ENCODE results near the gene URB2. TPM values are rescaled to one million over a fixed set of nuclear protein-coding genes. Genes with fewer than 3 reads are reported as not detected.

URB2 gene
- total RNA-seq, 1 donor from 2014 or later = 10.3 TPM

DNA sequence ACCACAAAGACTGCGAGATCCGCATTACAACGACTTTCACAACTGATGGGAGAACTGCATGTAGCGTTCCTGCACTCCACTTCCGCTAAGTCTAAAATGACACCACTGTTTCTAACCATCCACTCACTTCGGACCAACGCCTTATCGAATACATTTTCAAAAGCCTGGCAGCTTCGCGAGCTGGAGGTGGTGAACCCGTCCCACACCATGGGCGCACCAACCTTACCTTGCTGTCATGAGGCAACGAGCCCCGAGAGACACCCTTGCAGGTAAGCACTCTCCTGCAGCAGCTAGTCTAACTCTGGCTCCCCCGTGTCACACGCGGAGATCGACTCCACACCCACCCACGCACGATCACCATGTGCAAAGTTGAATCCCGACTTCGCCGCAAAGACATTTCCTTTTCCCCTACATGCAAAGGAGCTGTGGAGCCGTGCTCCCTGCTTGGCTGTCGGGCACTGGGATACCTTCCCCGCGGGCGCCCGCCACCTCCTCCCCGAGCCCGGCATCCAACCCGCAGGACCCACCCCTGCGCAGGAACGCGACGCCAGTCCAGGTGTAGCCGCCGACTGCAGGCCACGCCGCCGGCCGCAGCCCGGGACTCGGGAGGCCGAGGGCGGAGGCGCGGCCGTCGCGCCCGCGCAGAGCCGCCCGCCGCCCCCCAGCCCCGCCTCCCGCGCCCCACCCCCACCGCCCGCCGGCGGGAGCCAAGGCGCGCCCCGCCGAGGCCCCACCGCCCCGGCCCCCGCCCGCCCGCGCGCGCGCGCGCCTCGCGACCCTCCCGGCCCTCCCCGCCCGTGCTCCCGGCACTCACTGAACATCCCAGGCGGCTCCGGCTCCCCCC, 754 bp upstream of the URB2 start:
- peaks cover 93% of the 10 kb centered on the region for H3K79me2 ChIP-seq (ENCODE audit: low read depth)
- H3K36me3 ChIP-seq = no peaks in the 10 kb centered on the region
- peak overlapping the region; percentile 36 for H3K9ac ChIP-seq
- H3K27ac ChIP-seq = peak overlapping the region; percentile 75
- H3K4me1 ChIP-seq = peaks cover 16% of the 10 kb centered on the region
- H3F3A ChIP-seq (ENCODE audit: low read depth) = peaks cover 13% of the 10 kb centered on the region
- Mint-ChIP-seq H3K27me3 (ENCODE audit: insufficient read depth, low read depth) (peaks cover 2% of the 10 kb centered on the region), H3K36me3 (peaks cover 3% of the 10 kb centered on the region), H3K27ac (peak overlapping the region; percentile 2), H3K4me3 (peak overlapping the region; percentile 97), H3K4me1 (peaks cover 25% of the 10 kb centered on the region), H3K9me3 (no peaks in the 10 kb centered on the region)
- no peaks in the 10 kb centered on the region for H3K27me3 ChIP-seq
- H4K20me1 ChIP-seq (ENCODE audit: low read depth) = peaks cover 46% of the 10 kb centered on the region
- H3K4me3 ChIP-seq = peak overlapping the region; percentile 85
- TF ChIP-seq, protein P1, sequence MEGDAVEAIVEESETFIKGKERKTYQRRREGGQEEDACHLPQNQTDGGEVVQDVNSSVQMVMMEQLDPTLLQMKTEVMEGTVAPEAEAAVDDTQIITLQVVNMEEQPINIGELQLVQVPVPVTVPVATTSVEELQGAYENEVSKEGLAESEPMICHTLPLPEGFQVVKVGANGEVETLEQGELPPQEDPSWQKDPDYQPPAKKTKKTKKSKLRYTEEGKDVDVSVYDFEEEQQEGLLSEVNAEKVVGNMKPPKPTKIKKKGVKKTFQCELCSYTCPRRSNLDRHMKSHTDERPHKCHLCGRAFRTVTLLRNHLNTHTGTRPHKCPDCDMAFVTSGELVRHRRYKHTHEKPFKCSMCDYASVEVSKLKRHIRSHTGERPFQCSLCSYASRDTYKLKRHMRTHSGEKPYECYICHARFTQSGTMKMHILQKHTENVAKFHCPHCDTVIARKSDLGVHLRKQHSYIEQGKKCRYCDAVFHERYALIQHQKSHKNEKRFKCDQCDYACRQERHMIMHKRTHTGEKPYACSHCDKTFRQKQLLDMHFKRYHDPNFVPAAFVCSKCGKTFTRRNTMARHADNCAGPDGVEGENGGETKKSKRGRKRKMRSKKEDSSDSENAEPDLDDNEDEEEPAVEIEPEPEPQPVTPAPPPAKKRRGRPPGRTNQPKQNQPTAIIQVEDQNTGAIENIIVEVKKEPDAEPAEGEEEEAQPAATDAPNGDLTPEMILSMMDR (IDR thresholded peaks at IDR 0.05) = no peak
- TF ChIP-seq EZH2 (IDR thresholded peaks at IDR 0.05) (no peak), EZH2phosphoT487 (IDR thresholded peaks at IDR 0.05) (no peak)
- peak overlapping the region; percentile 95 for H3K4me2 ChIP-seq
- peak; percentile 85 for DNase-seq (ENCODE audit: low spot score)
- H3K9me3 ChIP-seq (ENCODE audit: low read depth) = no peaks in the 10 kb centered on the region
- peak overlapping the region; percentile 81 for H2AFZ ChIP-seq (replicated peaks)

DNA sequence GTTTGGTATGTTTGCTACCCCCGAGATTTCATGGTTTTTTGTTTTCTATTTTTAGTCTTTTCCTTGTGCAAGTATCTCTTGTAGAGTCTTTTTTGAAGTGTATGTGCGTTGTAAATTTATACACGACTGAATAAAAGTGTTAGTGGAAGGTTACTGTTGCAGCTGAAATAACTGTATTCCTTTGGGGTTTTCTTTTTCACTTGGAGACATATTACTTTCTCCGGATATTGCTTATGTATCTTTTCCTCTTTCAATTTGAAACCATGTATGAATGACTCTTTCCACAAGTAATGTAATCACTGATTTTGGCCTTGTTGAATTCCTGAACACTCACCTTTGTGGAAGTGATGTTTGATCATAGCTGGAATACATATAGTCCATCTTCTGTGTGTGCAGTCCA, 956 bp downstream of the URB2 start:
- peaks cover 46% of the 10 kb centered on the region for H4K20me1 ChIP-seq (ENCODE audit: low read depth)
- peak overlapping the region; percentile 85 for H3K4me3 ChIP-seq
- H3K36me3 Mint-ChIP-seq = peaks cover 3% of the 10 kb centered on the region
- H3K4me1 Mint-ChIP-seq = peaks cover 25% of the 10 kb centered on the region
- peaks cover 93% of the 10 kb centered on the region for H3K79me2 ChIP-seq (ENCODE audit: low read depth)
- H3K9ac ChIP-seq = peak overlapping the region; percentile 56
- peaks cover 16% of the 10 kb centered on the region for H3K4me1 ChIP-seq
- TF ChIP-seq EZH2phosphoT487 (IDR thresholded peaks at IDR 0.05) (no peak), EZH2 (IDR thresholded peaks at IDR 0.05) (no peak)
- TF ChIP-seq, protein P1 (IDR thresholded peaks at IDR 0.05) = no peak
- H2AFZ ChIP-seq (replicated peaks) = no peak overlapping the region
- no peak for DNase-seq (ENCODE audit: low spot score)
- H3K9me3 ChIP-seq (ENCODE audit: low read depth) = no peaks in the 10 kb centered on the region
- no peaks in the 10 kb centered on the region for H3K9me3 Mint-ChIP-seq
- H3K27me3 ChIP-seq = no peaks in the 10 kb centered on the region
- H3K27ac ChIP-seq = no peak overlapping the region
- no peaks in the 10 kb centered on the region for H3K36me3 ChIP-seq
- H3K27ac Mint-ChIP-seq = no peak overlapping the region
- H3F3A ChIP-seq (ENCODE audit: low read depth) = peaks cover 13% of the 10 kb centered on the region
- H3K27me3 Mint-ChIP-seq (ENCODE audit: insufficient read depth, low read depth) = peaks cover 2% of the 10 kb centered on the region
- peak overlapping the region; percentile 92 for H3K4me2 ChIP-seq
- H3K4me3 Mint-ChIP-seq = peak overlapping the region; percentile 100

DNA sequence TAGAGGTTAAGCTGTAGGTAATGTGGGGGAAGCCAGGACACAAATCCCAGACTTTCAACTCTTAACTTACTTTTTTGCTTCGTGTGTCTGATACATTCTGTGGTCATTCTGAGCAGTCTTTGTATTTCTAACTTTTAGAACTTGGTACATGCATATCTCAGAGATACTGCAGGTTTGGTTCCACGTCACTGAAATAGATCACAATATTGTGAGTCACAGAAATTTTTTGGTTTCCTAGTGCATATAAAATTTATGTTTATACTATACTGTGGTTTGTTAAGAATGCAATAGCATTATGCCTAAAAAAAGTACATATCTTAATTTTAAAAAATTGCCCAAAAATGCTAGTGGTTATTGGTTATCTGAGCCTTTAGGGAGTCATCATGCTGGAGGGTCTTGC, 3.2 kb downstream of the URB2 start:
- H4K20me1 ChIP-seq (ENCODE audit: low read depth) = peaks cover 30% of the 10 kb centered on the region
- no peaks in the 10 kb centered on the region for H3K27me3 ChIP-seq
- H3K4me3 ChIP-seq = no peak overlapping the region
- Mint-ChIP-seq H3K27ac (no peak overlapping the region), H3K27me3 (ENCODE audit: insufficient read depth, low read depth) (peaks cover 2% of the 10 kb centered on the region), H3K4me1 (peaks cover 21% of the 10 kb centered on the region), H3K36me3 (peaks cover 4% of the 10 kb centered on the region), H3K9me3 (no peaks in the 10 kb centered on the region), H3K4me3 (no peak overlapping the region)
- no peak overlapping the region for H3K4me2 ChIP-seq
- DNase-seq (ENCODE audit: low spot score) = no peak
- no peaks in the 10 kb centered on the region for H3K36me3 ChIP-seq
- no peaks in the 10 kb centered on the region for H3K9me3 ChIP-seq (ENCODE audit: low read depth)
- no peak overlapping the region for H2AFZ ChIP-seq (replicated peaks)
- H3K27ac ChIP-seq = no peak overlapping the region
- TF ChIP-seq EZH2 (IDR thresholded peaks at IDR 0.05) (no peak), EZH2phosphoT487 (IDR thresholded peaks at IDR 0.05) (no peak)
- TF ChIP-seq, protein P1 (IDR thresholded peaks at IDR 0.05) = no peak
- H3K4me1 ChIP-seq = peaks cover 15% of the 10 kb centered on the region
- peaks cover 13% of the 10 kb centered on the region for H3F3A ChIP-seq (ENCODE audit: low read depth)
- H3K79me2 ChIP-seq (ENCODE audit: low read depth) = peaks cover 92% of the 10 kb centered on the region
- no peak overlapping the region for H3K9ac ChIP-seq

All from neural progenitor cell (in vitro differentiated cells).